ENCODE results near the gene CTNNA3. TPM values are rescaled to one million over a fixed set of nuclear protein-coding genes. Genes with fewer than 3 reads are reported as not detected.
"Not testable (repeated sequence)": the region's sequence is repeated elsewhere in the genome, so short reads cannot be mapped to it uniquely, and the experiment has no call there.

CTNNA3 gene
- total RNA-seq, 6 donors from 2014 or later, result 0.20 to 2.0 TPM; not detected in 4

DNA sequence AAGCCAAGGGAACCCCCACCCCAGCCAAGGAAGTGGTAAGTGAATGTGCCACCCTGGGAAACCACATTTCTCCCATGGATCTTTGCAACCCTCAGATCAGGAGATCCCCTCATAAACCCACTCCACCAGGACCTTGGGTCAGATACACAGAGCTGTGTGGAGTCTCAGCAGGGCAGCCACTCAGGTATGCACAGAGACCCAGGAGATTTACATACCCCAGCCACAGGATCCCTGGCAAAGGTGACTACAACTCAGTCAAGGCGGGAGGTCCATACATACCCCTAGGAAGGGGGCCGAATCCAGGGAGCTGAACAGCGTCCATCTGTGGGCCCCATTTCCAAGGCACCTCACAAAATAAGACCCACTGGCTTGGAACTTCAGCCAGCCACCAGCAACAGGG lies 293.4 kb downstream of the CTNNA3 start:
- H3K4me3 ChIP-seq, result no peak overlapping the region
- 94 to 100% methylated on average over 2 to 3 of the region's 3 CpGs for WGBS, 2 donors
- ATAC-seq (ENCODE audit: low FRiP score in 2 of 2) (no peak), DNase-seq (no peak)
- TF ChIP-seq, protein P1, sequence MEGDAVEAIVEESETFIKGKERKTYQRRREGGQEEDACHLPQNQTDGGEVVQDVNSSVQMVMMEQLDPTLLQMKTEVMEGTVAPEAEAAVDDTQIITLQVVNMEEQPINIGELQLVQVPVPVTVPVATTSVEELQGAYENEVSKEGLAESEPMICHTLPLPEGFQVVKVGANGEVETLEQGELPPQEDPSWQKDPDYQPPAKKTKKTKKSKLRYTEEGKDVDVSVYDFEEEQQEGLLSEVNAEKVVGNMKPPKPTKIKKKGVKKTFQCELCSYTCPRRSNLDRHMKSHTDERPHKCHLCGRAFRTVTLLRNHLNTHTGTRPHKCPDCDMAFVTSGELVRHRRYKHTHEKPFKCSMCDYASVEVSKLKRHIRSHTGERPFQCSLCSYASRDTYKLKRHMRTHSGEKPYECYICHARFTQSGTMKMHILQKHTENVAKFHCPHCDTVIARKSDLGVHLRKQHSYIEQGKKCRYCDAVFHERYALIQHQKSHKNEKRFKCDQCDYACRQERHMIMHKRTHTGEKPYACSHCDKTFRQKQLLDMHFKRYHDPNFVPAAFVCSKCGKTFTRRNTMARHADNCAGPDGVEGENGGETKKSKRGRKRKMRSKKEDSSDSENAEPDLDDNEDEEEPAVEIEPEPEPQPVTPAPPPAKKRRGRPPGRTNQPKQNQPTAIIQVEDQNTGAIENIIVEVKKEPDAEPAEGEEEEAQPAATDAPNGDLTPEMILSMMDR (IDR thresholded peaks at IDR 0.05), result no peak
- TF ChIP-seq POLR2AphosphoS5 (IDR thresholded peaks at IDR 0.05) (no peak), POLR2A (IDR thresholded peaks at IDR 0.05) (no peak)
- no peak overlapping the region for H3K27ac ChIP-seq
- H3K27me3 ChIP-seq, result no peaks in the 10 kb centered on the region
- no peaks in the 10 kb centered on the region for H3K36me3 ChIP-seq
- H3K4me1 ChIP-seq, result no peaks in the 10 kb centered on the region
- H3K9me3 ChIP-seq, result peaks cover 0 to 2% (median 0%) of the 10 kb centered on the region in 4 donors

DNA sequence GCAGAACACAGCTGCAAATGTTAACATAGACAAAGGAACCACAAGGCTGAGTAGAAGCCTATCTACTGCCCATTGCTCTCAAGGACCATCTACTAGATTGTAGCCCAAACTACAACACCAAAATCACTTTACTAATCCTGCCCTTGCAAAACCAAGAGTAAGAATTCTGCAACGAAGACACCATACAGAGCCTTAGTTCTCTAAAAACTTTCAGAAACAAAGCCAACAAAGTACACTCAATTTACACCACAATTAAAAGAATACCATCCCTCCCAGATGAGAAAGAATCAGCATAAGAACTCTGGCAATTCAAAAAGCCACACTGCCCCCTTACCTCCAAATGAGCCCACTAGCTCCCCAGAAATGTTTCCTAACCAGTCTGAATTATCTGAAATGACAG lies 294.3 kb downstream of the CTNNA3 start:
- Histone ChIP-seq H3K27ac (no peak overlapping the region), H3K36me3 (no peaks in the 10 kb centered on the region), H3K27me3 (no peaks in the 10 kb centered on the region), H3K4me3 (no peak overlapping the region), H3K9me3 (peaks cover 0 to 3% (median 0%) of the 10 kb centered on the region in 4 donors), H3K4me1 (no peaks in the 10 kb centered on the region)
- TF ChIP-seq EP300 (IDR thresholded peaks at IDR 0.05), result no peak
- no peak for TF ChIP-seq POLR2A (IDR thresholded peaks at IDR 0.05)
- TF ChIP-seq POLR2AphosphoS5 (IDR thresholded peaks at IDR 0.05), result no peak
- TF ChIP-seq, protein P1 (IDR thresholded peaks at IDR 0.05), result no peak
- ATAC-seq (ENCODE audit: low FRiP score in 2 of 2) (no peak), DNase-seq (no peak)
- 30 to 33% methylated on average over 1 of the region's 1 CpG for WGBS, 2 donors

DNA sequence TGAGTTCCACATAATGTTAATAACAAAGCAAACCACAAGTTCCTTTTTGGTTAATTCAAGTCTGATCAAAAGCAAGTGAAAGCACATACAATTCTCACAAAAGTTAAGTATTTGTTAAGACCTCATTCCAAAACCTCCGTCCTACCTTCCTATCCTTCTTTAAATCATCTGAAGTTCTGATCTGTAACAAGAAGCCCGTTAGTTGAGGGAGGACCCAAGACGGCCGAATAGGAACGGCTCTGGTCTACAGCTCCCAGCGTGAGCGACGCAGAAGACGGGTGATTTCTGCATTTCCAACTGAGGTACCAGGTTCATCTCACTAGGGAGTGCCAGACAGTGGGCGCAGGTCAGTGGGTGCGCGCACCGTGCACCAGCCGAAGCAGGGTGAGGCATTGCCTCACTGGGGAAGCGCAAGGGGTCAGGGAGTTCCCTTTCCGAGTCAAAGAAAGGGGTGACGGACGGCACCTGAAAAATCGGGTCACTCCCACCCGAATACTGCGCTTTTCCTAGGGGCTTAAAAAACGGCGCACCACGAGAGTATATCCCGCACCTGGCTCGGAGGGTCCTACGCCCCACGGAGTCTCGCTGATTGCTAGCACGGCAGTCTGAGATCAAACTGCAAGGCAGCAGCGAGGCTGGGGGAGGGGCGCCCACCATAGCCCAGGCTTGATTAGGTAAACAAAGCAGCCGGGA lies 309.0 kb downstream of the CTNNA3 start:
- WGBS, 2 donors, result 22 to 50% methylated on average over 24 to 33 of the region's 33 CpGs
- not testable (repeated sequence) for H3K4me1 ChIP-seq; ATAC-seq (ENCODE audit: low FRiP score in 2 of 2); H3K27ac ChIP-seq; H3K36me3 ChIP-seq; H3K27me3 ChIP-seq; H3K9me3 ChIP-seq
- H3K4me3 ChIP-seq, result peak overlapping the region in 3 of 4 donors; percentile 19 to 23 (median 22)
- DNase-seq, result peak in 1 of 2 donors; percentile 42

DNA sequence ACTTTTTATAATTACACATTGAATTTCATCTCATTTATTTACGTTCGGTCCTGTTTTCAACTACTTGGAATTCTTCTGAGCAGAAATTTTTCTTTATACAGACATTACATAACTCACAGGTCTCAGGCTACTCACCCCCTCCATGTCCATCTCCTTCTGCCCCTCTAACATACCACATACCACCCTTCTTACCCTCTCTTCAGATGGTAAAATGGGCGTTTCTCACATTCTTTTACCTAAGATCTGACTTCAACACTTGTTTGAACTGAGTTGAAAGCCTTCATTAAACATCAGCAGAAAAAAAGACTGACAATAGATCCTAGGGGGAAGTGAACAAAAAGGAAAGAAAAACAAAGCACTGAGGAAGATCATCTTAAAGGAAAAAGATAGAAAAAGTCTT lies 309.7 kb downstream of the CTNNA3 start:
- Histone ChIP-seq H3K27ac (no peak overlapping the region), H3K4me1 (no peaks in the 10 kb centered on the region), H3K9me3 (no peaks in the 10 kb centered on the region), H3K4me3 (no peak overlapping the region), H3K36me3 (no peaks in the 10 kb centered on the region), H3K27me3 (no peaks in the 10 kb centered on the region)
- ATAC-seq (ENCODE audit: low FRiP score in 2 of 2) (no peak), DNase-seq (no peak)
- no peak for TF ChIP-seq POLR2A (IDR thresholded peaks at IDR 0.05)
- 62 to 64% methylated on average over 3 of the region's 3 CpGs for WGBS, 2 donors

DNA sequence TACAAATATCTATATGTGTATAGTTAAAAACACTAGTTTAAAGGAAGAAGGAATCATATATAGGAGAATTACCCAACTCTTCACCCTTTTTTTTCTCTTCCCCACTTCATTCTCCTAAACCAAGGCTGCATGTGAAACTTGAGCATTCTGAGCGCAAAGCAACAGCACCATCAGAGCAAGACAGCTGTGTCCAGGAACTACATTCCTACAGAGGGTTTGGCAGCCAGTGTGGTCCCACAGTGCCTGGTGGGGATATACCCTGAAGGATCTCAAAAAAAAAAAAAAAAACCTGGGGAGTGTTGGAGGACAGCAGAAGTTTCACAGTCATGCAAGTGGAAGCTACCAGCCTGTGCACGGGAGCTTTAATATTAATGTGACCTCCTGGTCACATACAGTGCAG lies 310.4 kb downstream of the CTNNA3 start:
- ATAC-seq (ENCODE audit: low FRiP score in 2 of 2) (no peak), DNase-seq (no peak)
- TF ChIP-seq EP300 (IDR thresholded peaks at IDR 0.05) (no peak), POLR2AphosphoS5 (IDR thresholded peaks at IDR 0.05) (no peak), POLR2A (IDR thresholded peaks at IDR 0.05) (no peak)
- TF ChIP-seq, protein P1 (IDR thresholded peaks at IDR 0.05), result no peak
- Histone ChIP-seq H3K36me3 (no peaks in the 10 kb centered on the region), H3K4me1 (no peaks in the 10 kb centered on the region), H3K27ac (no peak overlapping the region), H3K27me3 (no peaks in the 10 kb centered on the region), H3K4me3 (no peak overlapping the region), H3K9me3 (no peaks in the 10 kb centered on the region)
- WGBS, 2 donors, result 75 to 94% methylated on average over 2 of the region's 2 CpGs

DNA sequence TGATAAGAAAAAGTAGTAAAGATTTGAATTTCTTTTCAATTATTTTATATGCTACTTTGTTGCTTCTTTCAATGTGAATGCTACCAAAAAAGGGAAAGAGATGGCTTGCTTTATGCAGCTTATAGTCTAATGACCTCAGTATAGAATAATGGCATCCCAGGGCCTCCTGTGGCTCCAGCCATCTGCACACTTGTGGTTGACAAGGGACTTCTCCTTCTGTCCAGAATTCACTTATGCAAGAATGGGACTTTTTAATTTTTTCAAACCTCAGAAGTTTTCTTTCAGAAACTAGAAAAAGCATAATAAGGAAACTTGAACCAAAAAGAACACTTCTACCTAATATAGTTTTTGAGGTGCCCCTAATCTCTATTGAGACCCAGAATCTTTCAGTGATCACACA lies 310.9 kb downstream of the CTNNA3 start:
- no peaks in the 10 kb centered on the region for H3K36me3 ChIP-seq
- no peaks in the 10 kb centered on the region for H3K9me3 ChIP-seq
- DNase-seq (no peak), ATAC-seq (ENCODE audit: low FRiP score in 2 of 2) (no peak)
- H3K27me3 ChIP-seq, result no peaks in the 10 kb centered on the region
- no peak overlapping the region for H3K4me3 ChIP-seq
- no peaks in the 10 kb centered on the region for H3K4me1 ChIP-seq
- no peak overlapping the region for H3K27ac ChIP-seq
- TF ChIP-seq POLR2A (IDR thresholded peaks at IDR 0.05) (no peak), POLR2AphosphoS5 (IDR thresholded peaks at IDR 0.05) (no peak), EP300 (IDR thresholded peaks at IDR 0.05) (no peak)
- TF ChIP-seq, protein P1 (IDR thresholded peaks at IDR 0.05), result no peak

Data from upper lobe of left lung (tissue), 6 donors.